HL-60 (cell line): ENCODE measurements around the gene C1orf21.

Source experiments
- GABPA ChIP-seq: IDR thresholded peaks from 2 replicates; pipeline ENCODE4 v1.6.1; 2012; ENCODE audit warnings: low read depth
- POLR2AphosphoS5 ChIP-seq: IDR thresholded peaks from 2 replicates; pipeline ENCODE4 v1.6.1; 2012; ENCODE audit warnings: low read depth
- REST ChIP-seq: IDR thresholded peaks from 2 replicates; pipeline ENCODE4 v1.6.1; 2012; ENCODE audit warnings: low read depth; ENCODE audit not compliant: insufficient replicate concordance
- SPI1 ChIP-seq: IDR thresholded peaks from 2 replicates; pipeline ENCODE4 v1.6.1; 2012; ENCODE audit warnings: low read depth, mild to moderate bottlenecking, borderline replicate concordance
- TF ChIP-seq, protein P1 (sequence below): IDR thresholded peaks from one replicate; pipeline ENCODE4 v1.5.1; 2011; ENCODE audit warnings: low read length, control low read depth, inconsistent platforms; ENCODE audit not compliant: insufficient read depth

- TF ChIP-seq, protein P1, sequence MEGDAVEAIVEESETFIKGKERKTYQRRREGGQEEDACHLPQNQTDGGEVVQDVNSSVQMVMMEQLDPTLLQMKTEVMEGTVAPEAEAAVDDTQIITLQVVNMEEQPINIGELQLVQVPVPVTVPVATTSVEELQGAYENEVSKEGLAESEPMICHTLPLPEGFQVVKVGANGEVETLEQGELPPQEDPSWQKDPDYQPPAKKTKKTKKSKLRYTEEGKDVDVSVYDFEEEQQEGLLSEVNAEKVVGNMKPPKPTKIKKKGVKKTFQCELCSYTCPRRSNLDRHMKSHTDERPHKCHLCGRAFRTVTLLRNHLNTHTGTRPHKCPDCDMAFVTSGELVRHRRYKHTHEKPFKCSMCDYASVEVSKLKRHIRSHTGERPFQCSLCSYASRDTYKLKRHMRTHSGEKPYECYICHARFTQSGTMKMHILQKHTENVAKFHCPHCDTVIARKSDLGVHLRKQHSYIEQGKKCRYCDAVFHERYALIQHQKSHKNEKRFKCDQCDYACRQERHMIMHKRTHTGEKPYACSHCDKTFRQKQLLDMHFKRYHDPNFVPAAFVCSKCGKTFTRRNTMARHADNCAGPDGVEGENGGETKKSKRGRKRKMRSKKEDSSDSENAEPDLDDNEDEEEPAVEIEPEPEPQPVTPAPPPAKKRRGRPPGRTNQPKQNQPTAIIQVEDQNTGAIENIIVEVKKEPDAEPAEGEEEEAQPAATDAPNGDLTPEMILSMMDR, result no peak
- TF ChIP-seq REST, result no peak
- TF ChIP-seq GABPA, result no peak
- TF ChIP-seq POLR2AphosphoS5, result no peak
- TF ChIP-seq SPI1, result no peak
Observed at GRCh38 chr1:184574588-184574987, 187.8 kb downstream of the C1orf21 start.
